NCI-H1105 treated with DMSO at 0.1 percent for 48 hours (cell line): ENCODE measurements around the gene SIGLEC6.

Source experiments
- DNase-seq: peaks from one replicate; lab custom pipeline; 2025; lab: John Stamatoyannopoulos, UW

SIGLEC6 gene

GRCh38 chr19:51548213-51548651 lies 16.8 kb upstream of the SIGLEC6 start:
- no peak for DNase-seq

- DNase-seq: no peak
Observed at GRCh38 chr19:51547397-51548212, 16.1 kb upstream of the SIGLEC6 start.

- DNase-seq: no peak
Observed at GRCh38 chr19:51546650-51547396, 15.4 kb upstream of the SIGLEC6 start.

GRCh38 chr19:51546107-51546649 lies 14.7 kb upstream of the SIGLEC6 start:
- no peak for DNase-seq

GRCh38 chr19:51544038-51544437 lies 12.6 kb upstream of the SIGLEC6 start:
- DNase-seq: no peak

- DNase-seq: no peak
Observed at GRCh38 chr19:51542699-51543098, 11.2 kb upstream of the SIGLEC6 start.

- no peak for DNase-seq
Observed at GRCh38 chr19:51541458-51542357, 10.2 kb upstream of the SIGLEC6 start.

- DNase-seq: no peak
Observed at GRCh38 chr19:51539821-51540366, 8.4 kb upstream of the SIGLEC6 start.

- DNase-seq: no peak
Observed at GRCh38 chr19:51535535-51535934, 4.1 kb upstream of the SIGLEC6 start.

GRCh38 chr19:51530616-51531015 lies 854 bp downstream of the SIGLEC6 start:
- DNase-seq: no peak

GRCh38 chr19:51529301-51529700 lies 2.2 kb downstream of the SIGLEC6 start:
- no peak for DNase-seq

- no peak for DNase-seq
Observed at GRCh38 chr19:51525651-51526050, 5.8 kb downstream of the SIGLEC6 start.

- DNase-seq: no peak
Observed at GRCh38 chr19:51524666-51525264, 6.7 kb downstream of the SIGLEC6 start.

- DNase-seq: no peak
Observed at GRCh38 chr19:51521781-51522180, 9.7 kb downstream of the SIGLEC6 start.

- no peak for DNase-seq
Observed at GRCh38 chr19:51521357-51521756, 10.1 kb downstream of the SIGLEC6 start.

- DNase-seq: no peak
Observed at GRCh38 chr19:51520728-51521127, 10.7 kb downstream of the SIGLEC6 start.

GRCh38 chr19:51514866-51515481 lies 16.5 kb downstream of the SIGLEC6 start:
- DNase-seq: peak; percentile 34

GRCh38 chr19:51513968-51514367 lies 17.5 kb downstream of the SIGLEC6 start:
- DNase-seq: no peak

GRCh38 chr19:51511353-51511752 lies 20.1 kb downstream of the SIGLEC6 start:
- no peak for DNase-seq

GRCh38 chr19:51509823-51510660 lies 21.4 kb downstream of the SIGLEC6 start:
- no peak for DNase-seq
